Stimulated activated CD8-positive, alpha-beta memory T cell treated with anti-CD3 and anti-CD28 coated beads, Interleukin-7, amount 100 ng/mL, for 24 hours (primary cell): Measurements from ENCODE around the gene PAQR8.
"Not testable (repeated sequence)": the region's sequence is repeated elsewhere in the genome, so short reads cannot be mapped to it uniquely, and the experiment has no call there.

ENCODE experiments used
- DNase-seq: peaks from one replicate; pipeline ENCODE4 v3.0.0-alpha.2; 2020; ENCODE audit warnings: low read depth

PAQR8 gene

GRCh38 chr6:52376763-52377162, 14.8 kb downstream of the PAQR8 start:
- DNase-seq, result no peak

- no peak for DNase-seq
Measured at GRCh38 chr6:52377538-52378221, 15.7 kb downstream of the PAQR8 start.

GRCh38 chr6:52381249-52381648, 19.3 kb downstream of the PAQR8 start:
- no peak for DNase-seq

- DNase-seq, result no peak
Measured at GRCh38 chr6:52384145-52384766, 22.3 kb downstream of the PAQR8 start.

DNA sequence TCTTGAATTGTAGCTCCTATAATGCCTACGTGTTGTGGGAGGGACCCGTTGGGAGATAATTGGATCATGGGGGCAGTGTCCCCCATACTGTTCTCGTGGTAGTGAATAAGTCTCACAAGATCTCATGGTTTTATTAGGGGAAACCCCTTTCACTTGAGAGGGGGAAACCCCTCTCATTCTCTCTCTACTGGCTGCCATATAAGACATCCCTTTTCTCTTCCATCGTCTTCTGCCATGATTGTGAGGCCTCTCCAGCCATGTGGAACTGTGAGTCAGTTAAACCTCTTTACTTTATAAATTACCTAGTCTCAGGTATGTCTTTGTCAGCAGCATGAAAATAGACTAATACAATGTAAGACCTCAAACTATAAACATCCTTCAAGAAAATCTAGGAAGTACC, 23.1 kb downstream of the PAQR8 start:
- DNase-seq, result no peak

DNA sequence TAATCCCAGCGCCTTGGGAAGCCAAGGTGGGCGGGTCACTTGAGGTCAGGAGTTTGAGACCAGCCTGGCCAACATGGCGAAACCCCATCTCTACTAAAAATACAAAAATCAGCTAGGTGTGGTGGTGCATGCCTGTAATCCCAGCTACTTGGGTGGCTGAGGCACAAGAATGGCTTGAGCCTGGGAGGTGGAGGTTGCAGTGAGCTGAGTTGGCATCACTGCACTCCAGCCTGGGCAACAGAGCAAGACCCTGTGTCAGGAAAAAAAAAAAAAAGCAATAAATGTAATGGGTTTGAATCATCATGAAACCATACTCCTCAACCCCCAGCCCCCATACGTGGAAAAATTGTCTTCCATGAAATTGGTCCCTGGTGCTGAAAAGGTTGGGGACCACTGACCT, 26.2 kb downstream of the PAQR8 start:
- DNase-seq, result not testable (repeated sequence)

DNA sequence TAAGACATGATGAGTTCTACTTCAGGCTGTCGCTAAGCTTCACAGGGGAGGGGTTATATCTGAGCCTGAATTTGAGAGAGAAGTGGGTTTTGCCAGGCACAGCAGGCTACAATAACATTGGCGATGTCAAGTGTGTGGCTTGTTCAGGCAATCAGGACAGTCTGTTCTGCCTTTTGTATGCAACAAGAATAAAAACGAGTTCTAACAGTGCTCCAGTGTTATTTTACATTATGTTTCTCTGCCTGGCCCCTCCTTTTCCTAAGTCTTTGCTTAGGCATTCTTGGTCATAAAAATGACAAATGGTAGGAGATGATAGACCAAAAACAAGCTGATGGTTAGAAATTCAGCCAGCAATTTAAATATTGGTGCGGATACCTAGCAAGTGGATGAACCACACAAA, 26.8 kb downstream of the PAQR8 start:
- no peak for DNase-seq

DNA sequence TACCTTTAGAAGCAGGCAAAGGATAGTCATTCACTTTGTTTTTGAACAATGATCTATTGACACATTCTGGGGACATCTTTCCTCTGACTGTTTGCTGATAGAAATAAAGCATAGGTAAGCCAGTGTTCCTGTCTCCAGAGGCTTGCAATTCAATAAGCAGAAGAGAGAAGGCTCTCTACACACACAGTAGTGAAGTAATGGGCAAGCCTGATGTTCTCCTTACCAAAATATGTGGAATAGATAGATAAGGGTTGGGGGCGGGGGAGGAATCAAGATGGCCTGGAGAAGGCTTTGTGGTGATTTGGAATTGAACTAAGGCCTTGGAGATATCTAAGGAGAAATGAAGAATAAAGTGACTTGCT, 27.3 kb downstream of the PAQR8 start:
- DNase-seq, result no peak

DNA sequence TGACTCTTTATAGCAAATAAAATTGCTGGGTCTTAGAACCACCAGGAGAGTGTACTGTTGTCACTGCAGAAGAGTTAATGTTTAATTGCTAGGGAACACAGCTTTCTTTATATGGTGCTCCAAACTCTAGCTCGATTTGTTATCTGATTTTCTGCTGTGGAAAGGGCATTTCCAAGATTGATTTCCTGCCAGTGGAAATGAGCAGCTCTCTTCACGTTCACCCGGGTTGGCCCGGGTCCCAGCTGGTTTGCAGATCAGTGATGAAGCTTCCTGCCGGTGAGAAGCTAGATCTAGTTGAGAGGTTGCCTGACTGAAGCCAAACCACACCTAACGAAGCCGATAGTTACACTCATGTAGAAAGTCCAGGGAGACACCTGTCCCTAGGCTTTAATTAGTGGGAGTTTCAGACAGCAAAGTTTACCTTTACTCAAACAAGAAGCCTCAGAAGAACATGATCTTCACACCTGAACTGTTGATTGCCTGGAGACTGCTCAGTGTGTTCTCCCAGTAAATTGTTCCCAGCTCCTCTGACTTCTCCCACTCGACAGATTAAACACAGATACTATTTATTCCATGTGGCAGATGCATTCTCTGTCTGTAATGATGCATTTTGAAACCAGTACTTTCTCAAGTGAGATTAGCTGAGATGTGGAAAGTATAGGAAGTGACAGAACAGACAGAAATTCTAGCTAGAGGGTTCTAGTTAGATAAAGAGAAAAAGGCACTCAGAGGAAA, 27.8 kb downstream of the PAQR8 start:
- no peak for DNase-seq

- DNase-seq, result no peak
Measured at GRCh38 chr6:52390361-52390727, 28.4 kb downstream of the PAQR8 start.

DNA sequence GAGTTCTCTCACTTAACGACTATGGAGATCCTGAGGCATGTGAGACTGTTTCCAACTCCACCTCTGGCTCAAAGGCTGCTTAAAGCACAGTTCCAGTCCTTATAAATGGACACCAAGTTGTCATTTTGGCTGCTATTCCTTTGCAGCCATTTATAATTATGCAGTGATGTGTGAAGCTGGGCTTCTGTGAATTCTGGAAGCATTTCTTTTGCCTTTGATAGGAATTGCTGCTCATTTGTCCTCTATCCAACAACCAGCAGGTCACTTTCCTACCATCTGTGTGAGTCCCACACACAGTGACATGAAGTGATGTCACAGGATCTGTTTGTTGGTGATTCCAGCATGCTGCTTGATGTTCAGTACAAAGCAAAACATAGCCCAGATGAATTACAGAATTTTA, 29.6 kb downstream of the PAQR8 start:
- no peak for DNase-seq

DNA sequence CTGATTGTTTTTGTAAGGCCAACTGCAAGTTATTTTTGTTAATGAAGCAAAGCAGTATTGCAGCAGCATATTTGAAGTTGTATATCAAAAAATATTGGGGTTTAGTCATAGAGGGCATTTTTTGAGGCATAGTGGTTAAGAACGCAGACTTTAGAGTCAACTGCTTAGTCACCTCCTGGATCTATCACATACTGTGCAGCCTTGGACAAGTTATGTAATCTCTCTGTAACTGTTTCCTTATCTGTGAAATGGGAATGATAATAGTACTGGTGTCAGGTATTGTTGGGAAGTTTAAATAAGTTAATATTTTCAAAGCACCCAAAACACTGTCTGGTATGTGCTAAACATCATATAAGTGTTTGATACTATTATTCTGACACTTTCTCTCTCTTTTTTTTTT, 31.0 kb downstream of the PAQR8 start:
- DNase-seq, result no peak

DNA sequence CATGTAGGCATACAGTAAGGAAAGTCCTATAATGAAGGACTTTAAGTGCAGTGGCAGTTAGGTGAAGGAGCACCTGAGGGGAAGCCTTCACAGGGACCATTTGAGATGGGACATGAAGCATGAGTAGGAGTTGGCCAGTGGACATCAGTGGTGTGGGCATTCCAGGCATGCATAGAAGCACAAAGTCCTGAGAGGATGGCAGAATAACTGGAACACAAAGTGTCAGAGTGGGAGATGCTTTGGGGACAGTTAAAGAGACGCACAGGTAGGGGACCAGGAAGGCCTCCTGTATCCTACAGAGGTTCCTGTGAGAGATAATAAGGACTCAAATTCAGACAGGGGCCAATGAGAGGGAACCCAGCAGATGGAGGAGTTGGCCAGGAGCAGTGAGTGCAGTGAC, 31.8 kb downstream of the PAQR8 start:
- no peak for DNase-seq

GRCh38 chr6:52394251-52394666, 32.3 kb downstream of the PAQR8 start:
- DNase-seq, result no peak

DNA sequence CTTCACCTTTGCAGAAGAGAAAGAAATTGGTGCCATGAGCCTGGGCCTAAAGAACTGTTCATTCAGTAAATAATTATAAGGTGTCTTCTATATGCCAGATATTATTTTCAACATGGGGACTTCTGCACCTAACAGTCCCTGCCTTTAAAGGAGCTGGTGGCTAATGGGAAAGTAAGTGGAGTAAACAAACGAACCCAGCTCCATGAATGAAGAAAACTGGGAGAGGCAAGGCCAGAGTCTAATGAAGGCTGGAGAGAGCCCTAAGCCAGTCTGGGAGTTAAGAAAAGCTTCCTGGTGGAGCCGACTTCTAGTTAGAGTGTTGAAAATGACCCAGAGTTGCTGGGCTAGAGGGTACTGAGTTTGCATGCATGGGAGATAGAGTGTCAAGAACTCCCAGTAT, 34.0 kb downstream of the PAQR8 start:
- DNase-seq, result no peak

DNA sequence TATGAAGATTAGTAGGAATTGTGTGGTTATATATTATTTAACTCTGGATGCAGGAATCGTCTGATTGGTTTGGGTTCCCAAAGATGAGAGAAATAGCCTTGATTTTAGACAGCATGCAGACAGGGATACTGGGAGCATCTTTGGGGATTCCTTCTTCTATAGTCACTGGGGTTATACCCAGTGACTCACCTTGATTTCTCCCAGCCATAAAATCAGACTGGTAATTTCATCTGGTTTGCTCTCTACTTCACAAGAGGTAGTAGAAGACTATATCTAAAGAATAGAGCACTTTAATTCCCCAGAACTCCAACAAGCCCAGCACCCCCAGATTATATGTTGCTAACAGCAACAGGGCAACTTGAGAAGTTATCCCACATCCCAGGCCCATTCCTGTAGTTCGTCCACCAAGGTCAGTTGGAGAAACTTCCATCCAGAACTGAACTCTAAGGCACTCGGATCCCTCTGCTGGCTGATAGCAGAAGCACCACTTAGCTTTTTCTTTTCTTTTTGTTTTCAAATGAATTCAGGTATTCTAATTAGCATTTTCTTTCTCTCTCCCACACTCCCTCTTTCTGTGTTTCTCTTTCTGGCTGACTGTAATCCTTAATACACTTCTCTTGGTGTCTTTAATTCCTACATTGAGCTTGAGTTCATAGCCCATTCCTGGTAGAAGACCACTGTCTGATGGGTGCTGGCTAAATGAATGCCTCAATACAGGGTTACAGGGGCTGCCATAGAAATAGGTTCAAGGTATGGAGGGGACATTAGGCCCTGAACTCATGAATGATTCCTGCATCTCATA, 37.8 kb downstream of the PAQR8 start:
- no peak for DNase-seq

GRCh38 chr6:52400313-52401041, 38.5 kb downstream of the PAQR8 start:
- DNase-seq, result no peak

GRCh38 chr6:52403086-52403485, 41.1 kb downstream of the PAQR8 start:
- DNase-seq, result no peak

GRCh38 chr6:52403627-52404026, 41.7 kb downstream of the PAQR8 start:
- DNase-seq, result no peak

DNA sequence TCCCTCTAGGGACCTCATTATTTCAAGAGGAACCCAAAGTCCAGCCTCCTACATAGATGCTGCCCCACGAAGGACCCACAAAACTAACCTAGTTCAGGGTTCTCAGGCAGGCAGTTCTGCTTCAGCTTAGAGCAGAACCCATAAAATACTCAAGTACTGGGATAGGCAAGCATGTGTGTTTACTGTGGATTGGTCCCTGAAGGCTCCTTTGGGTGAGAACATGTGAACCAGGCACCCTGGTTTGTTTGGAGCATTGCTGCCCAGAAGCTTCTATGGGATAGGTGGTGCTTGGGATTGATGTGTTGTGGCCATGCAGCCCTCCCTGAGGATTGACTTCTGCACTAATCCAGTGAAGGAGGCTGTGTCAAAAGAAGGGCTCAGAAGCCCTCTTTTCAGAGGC, 43.3 kb downstream of the PAQR8 start:
- DNase-seq, result no peak

- no peak for DNase-seq
Measured at GRCh38 chr6:52407467-52407866, 45.5 kb downstream of the PAQR8 start.

DNA sequence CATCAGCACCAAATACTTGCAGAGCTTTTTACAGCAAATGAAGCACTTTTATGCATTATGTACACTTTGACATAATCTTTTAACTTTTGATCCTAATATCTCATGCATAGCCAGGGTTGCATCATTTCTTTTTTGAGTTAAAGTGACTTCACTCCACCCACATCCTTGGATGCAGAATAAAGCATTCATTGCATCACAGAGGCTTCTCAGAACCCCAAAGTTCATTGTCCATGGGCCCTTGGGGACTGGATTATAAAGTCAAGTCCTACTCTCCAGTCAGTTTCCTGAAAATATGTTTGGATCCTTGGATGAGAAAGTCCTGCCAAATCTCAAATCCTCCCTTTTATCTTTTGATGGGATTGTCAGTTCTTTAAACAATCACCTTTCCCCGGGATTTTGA, 47.5 kb downstream of the PAQR8 start:
- DNase-seq, result no peak
